ENCODE results near the gene ATOH8. TPM values are rescaled to one million over a fixed set of nuclear protein-coding genes. Genes with fewer than 3 reads are reported as not detected.

The ATOH8 gene
- total RNA-seq, 4 donors from 2014 or later, result 34.5 to 79.5 (median 59.6) TPM

DNA sequence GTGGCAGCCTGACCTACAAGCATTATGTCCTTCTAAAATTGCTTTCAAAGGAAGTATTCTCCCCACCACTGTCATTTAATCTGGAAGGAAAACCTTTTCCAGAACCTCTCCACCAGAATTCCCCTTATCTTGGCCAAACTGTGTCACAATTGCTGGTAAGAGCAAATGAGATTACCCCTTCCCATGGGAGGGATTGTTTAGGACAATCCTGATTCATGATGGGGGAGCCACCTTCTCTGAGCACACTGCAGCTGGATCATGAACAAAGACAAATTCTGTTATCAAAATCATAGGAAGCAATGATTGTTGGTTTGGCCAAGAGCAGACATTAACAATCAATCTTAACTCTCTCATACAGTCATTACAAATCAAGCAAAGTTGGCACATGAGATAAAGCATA, 18.1 kb upstream of the ATOH8 start:
- no peaks in the 10 kb centered on the region for H3K36me3 ChIP-seq
- no peaks in the 10 kb centered on the region for H3K27me3 ChIP-seq
- TF ChIP-seq EP300 (IDR thresholded peaks at IDR 0.05), result no peak
- no peak for TF ChIP-seq CTCF (IDR thresholded peaks at IDR 0.05)
- no peak for TF ChIP-seq POLR2AphosphoS5 (IDR thresholded peaks at IDR 0.05)
- no peak for TF ChIP-seq POLR2A (IDR thresholded peaks at IDR 0.05)
- no peak for ATAC-seq
- H3K9me3 ChIP-seq, result no peaks in the 10 kb centered on the region
- H3K27ac ChIP-seq, result peak overlapping the region in 1 of 4 donors; percentile 12
- no peak overlapping the region for H3K4me3 ChIP-seq
- H3K4me1 ChIP-seq, result peaks cover 0 to 55% (median 8%) of the 10 kb centered on the region in 3 donors

- Histone ChIP-seq H3K4me1 (peaks cover 3 to 65% (median 19%) of the 10 kb centered on the region in 3 donors), H3K9me3 (no peaks in the 10 kb centered on the region), H3K27ac (peak overlapping the region; percentile 43 to 91 (median 88)), H3K4me3 (no peak overlapping the region), H3K27me3 (no peaks in the 10 kb centered on the region), H3K36me3 (no peaks in the 10 kb centered on the region)
- TF ChIP-seq CTCF (IDR thresholded peaks at IDR 0.05), result no peak
- 85 to 100% methylated on average over 4 to 7 of the region's 7 CpGs for WGBS, 2 donors (ENCODE audit: low coverage in 1 of 2)
- no peak for ATAC-seq
Measured at GRCh38 chr2:85736456-85737355, 17.1 kb upstream of the ATOH8 start.

GRCh38 chr2:85737481-85737880, 16.3 kb upstream of the ATOH8 start:
- TF ChIP-seq POLR2A (IDR thresholded peaks at IDR 0.05) (no peak), POLR2AphosphoS5 (IDR thresholded peaks at IDR 0.05) (peak; percentile 93), CTCF (IDR thresholded peaks at IDR 0.05) (no peak), EP300 (IDR thresholded peaks at IDR 0.05) (no peak)
- H3K4me1 ChIP-seq, result peaks cover 7 to 71% (median 24%) of the 10 kb centered on the region in 3 donors
- H3K4me3 ChIP-seq, result no peak overlapping the region
- no peaks in the 10 kb centered on the region for H3K9me3 ChIP-seq
- no peaks in the 10 kb centered on the region for H3K27me3 ChIP-seq
- peak; percentile 87 for ATAC-seq
- 14 to 20% methylated on average over 2 to 4 of the region's 4 CpGs for WGBS, 2 donors (ENCODE audit: low coverage in 1 of 2)
- H3K27ac ChIP-seq, result peak overlapping the region; percentile 55 to 91 (median 88)
- H3K36me3 ChIP-seq, result no peaks in the 10 kb centered on the region

DNA sequence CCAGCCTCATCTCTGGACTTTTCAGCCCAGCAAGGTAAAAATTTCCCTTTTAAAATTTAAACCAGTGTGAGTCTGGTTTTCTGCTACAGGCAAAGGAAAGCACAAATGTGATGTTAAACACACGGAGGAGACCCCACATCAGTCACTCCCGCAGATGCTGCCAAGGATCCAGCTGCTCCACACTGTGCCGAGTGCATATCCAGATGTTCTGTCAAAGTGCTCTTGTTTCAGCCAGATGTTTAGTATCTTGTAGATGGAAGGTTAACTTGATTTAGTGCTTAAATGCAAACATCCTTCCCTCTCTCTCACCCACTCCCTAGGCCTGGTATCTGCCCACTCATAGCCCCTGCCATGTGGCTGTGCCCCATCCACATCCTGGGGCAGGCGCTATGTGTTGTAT, 15.8 kb upstream of the ATOH8 start:
- no peak for ATAC-seq

More for the DNA sequence above, 15.8 kb upstream of the ATOH8 start:
- H3K27me3 ChIP-seq, result no peaks in the 10 kb centered on the region
- peak overlapping the region; percentile 55 to 91 (median 88) for H3K27ac ChIP-seq
- no peaks in the 10 kb centered on the region for H3K36me3 ChIP-seq
- WGBS, 2 donors (ENCODE audit: low coverage in 1 of 2), result 43 to 57% methylated on average over 3 of the region's 4 CpGs
- no peak overlapping the region for H3K4me3 ChIP-seq
- TF ChIP-seq POLR2A (IDR thresholded peaks at IDR 0.05) (no peak), EP300 (IDR thresholded peaks at IDR 0.05) (no peak), CTCF (IDR thresholded peaks at IDR 0.05) (no peak), POLR2AphosphoS5 (IDR thresholded peaks at IDR 0.05) (no peak)
- H3K9me3 ChIP-seq, result no peaks in the 10 kb centered on the region
- peaks cover 10 to 71% (median 28%) of the 10 kb centered on the region in 3 donors for H3K4me1 ChIP-seq
